DOHH2 (cell line): ENCODE measurements around the gene ABCB6.

ENCODE experiments used
- CTCF ChIP-seq: fragments of 200-600 bp; sonication (generic); IDR thresholded peaks from one replicate; pipeline ENCODE4 v1.5.1; 2014; ENCODE audit warnings: antibody characterized with exemption, mild to moderate bottlenecking, low read depth, low read length; ENCODE audit not compliant: poor library complexity, severe bottlenecking
- EZH2phosphoT487 ChIP-seq: fragments of 200-600 bp; sonication (generic); IDR thresholded peaks from 2 replicates; pipeline ENCODE4 v1.6.1; 2017; ENCODE audit warnings: borderline replicate concordance, mild to moderate bottlenecking, antibody characterized with exemption, low read length, moderate library complexity, mixed read lengths

DNA sequence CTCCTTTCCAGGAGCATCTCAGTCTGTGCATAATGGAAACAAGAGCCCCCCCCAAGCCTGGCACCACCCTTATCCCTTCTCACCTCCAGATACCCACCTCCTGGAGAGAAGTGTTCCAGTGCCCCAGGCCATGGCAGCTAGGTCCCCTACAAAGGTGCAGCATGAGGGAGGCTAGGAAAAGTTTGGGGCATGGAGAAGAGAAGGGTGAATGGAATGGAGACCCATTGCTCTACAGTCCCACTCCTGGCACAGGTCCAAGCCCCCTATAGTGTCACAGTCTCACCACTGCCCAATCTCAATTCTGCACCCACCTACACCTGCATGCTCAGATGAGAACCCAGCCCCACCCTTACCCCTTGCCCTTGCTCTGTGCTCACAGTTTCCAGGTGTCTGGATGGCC lies 49.8 kb downstream of the ABCB6 start:
- TF ChIP-seq EZH2phosphoT487 (no peak), CTCF (no peak)
